Measurements from ENCODE around the gene ITM2A. TPM values are rescaled to one million over a fixed set of nuclear protein-coding genes. Genes with fewer than 3 reads are reported as not detected.
A peak's percentile ranks its signal among the peaks of the same experiment; 100 is the strongest.

The ITM2A gene
- 2.2 TPM for total RNA-seq

DNA sequence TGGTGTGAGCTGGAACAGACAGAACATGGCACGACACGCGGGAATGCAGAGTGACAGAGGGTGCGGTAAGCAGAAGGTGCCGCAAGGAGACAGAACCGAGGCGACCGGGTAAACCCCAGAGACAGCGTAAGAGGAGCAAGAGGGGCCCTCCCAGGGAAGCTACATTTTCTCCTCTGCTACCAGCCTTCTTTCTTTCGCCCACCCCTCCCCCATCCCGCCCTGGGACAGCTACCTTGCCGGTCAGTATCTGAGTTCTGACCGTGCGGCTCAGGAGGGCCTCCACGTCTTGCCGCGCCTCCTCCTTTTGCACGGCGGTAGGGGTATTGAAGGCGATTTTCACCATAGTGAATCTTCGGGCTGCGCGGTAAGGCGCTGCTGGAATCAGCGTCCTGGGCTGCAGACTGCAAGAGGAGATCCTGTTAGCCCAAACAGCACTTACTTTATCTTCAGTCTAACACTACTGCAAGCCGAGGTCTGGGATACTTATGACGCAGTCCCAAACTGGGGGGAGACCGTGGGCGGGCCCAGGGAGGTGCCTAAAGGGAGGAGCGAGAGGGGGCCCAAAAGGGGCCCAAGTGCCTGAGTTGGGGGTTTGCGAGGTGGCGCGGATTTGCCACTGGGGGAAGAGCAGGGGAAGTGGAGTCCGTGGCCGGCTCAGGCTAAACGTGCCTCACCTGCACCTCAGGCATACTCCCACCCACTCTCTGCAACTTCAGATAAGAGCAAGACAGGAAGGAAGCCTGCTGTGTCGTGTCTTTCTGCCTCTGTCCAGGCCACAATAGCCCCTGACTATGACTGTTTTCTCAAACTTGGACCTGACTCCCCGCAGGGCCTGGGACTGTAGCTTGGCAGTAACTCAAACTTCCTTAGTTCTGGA is at the start of gene ITM2A:
Gene ITM2A (minus strand): TSS at position 462 of the 877 bp plus-strand sequence. CDS start 119 bp downstream, at position 343.
- ATAC-seq = peak; percentile 20

DNA sequence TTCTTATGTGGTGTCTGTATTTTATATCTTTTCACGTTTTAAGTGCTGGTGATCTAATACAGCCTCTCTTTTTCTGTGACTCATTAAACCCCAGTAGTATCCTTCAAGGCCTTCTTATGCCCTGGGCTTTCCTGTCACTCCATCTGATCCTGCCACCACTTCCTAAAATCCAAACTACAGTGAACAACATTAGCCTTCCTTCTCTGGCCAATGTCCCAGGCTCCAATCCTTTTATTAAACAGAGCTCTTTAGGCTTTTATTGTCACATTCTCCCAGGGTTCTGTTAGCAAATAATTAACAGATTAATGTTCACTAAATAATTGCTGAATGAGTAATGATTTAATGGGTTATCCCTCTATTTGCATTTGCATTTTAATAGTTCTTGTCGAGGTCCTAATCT is 47.9 kb upstream of the ITM2A start:
- DNase-seq (ENCODE audit: low spot score) = no peak

More for the DNA sequence above, at the start of gene ITM2A:
- no peak for DNase-seq (ENCODE audit: low spot score)

DNA sequence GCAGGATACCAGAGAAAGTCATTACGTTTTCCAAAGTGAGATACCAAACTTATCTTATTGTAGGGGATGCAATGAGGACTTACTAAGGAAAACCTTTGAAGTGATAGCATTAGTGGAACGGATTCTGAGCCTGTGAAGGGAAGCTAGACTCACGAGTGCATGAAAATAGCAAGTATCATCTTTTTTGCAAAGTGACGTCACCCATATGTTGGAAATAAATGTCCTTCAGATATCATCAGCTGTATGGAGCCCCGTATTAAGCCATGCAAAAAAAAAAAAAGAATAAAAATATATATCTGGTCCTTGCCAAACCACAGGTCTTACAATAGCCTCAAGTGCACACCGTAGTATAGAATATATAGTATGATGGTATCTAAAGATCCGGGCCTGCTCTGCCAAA is 46.8 kb upstream of the ITM2A start:
- no peak for DNase-seq (ENCODE audit: low spot score)
- ATAC-seq = no peak

More for the DNA sequence above, 47.9 kb upstream of the ITM2A start:
- ATAC-seq = no peak

DNA sequence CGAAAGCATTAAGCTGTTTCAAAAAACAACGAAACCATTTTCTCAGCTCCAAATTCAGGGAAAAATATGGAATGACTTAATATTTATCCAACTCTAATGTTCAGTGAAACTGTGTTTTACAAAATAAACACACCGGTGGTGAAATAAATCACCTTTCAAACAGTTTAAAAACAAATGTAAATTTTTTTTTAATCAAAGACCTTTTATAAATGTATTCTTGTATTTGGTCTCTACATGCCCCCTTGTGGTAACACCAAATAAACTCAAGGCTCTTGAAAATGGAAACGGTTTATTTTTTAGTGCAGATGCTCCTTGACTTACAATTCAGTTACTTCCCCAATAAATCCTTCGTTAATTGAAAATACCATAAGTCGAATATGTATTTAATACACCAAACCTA is 45.8 kb upstream of the ITM2A start:
- DNase-seq (ENCODE audit: low spot score) = no peak

DNA sequence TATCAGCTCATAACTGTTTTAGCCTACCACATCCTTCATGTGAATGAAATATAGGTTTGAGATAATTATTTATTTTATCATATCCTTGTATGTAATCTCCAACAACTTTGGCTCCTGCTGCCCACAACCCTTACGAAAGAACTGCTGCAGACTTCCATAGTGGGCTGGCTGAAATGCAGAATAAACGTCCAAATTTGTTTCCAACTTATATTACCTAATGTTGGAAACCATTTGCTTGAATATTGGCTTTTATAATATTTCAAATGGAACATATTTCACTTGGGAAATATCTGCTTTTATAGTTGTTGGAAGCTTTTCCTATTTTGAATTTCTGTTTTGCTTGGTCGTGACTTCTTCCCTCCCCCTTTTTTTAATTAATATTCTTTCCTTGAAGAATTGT is 45.0 kb upstream of the ITM2A start:
- ATAC-seq = no peak

More for the DNA sequence above, 45.8 kb upstream of the ITM2A start:
- ATAC-seq = no peak

DNA sequence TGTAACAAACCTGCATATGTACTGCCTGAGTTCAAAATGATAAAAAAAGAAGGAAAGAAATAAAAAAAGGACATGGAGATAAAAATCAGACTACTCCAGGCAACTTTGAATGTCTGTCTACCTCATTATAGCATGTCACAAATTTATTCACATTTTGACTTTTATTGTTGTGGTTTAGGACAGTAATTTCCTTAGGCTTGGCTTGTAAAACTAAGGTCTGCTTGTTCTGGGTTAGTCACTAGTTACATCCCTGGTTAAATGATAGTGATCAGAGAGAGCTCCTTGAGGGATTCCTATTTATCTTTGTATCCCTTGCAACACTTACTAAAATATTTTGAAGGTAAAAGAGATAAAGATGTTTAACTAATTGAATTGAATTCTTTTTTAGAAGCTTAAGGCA is 42.5 kb upstream of the ITM2A start:
- DNase-seq (ENCODE audit: low spot score) (no peak), ATAC-seq (no peak)

More for the DNA sequence above, 45.0 kb upstream of the ITM2A start:
- DNase-seq (ENCODE audit: low spot score) = no peak

DNA sequence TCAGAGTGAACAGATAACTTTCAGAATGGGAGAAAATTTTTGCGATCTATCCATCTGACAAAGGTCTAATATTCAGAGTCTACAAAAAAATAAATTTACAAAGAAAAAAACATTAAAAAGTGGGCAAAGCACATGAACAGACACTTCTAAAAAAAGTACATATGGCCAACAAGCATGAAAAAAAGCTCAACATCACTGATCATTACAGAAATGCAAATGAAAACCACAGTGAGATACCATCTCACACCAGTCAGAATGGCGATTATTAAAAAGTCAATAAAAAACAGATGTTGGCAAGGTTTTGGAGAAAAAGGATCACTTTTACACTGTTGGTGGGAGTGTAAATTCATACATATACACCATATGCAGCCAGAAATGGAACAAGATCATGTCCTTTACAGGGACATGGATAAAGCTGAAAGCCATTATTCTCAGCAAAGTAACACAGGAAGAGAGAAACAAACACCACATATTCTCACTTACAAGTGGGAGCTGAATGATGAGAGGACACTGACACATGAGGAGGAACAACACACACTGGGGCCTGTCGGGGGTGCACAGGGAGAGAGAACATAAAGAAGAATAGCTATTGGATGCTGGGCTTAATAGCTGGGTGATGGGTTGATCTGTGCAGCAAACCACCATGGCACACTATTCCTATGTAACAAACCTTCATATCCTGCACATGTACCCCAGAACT is 41.6 kb upstream of the ITM2A start:
- DNase-seq (ENCODE audit: low spot score) (no peak), ATAC-seq (no peak)

DNA sequence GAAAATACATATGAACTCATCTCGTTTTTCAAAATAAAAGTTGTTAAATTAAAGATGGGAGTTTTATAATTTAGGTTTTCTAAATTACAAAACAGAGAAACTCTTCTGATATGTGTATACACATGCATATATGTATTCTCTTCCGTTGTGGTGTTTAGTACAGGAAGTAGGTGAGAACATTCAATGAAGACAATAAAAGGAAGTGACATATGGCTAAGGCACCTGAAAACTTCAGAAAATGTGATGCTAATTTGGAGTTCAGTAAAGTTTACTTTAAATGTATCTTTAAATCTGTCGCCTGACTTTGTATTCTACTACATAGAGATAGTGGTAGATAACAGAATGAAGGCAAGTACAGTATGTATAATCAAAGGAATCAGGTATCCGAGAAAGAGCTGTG is 33.5 kb upstream of the ITM2A start:
- no peak for ATAC-seq
- no peak for DNase-seq (ENCODE audit: low spot score)

DNA sequence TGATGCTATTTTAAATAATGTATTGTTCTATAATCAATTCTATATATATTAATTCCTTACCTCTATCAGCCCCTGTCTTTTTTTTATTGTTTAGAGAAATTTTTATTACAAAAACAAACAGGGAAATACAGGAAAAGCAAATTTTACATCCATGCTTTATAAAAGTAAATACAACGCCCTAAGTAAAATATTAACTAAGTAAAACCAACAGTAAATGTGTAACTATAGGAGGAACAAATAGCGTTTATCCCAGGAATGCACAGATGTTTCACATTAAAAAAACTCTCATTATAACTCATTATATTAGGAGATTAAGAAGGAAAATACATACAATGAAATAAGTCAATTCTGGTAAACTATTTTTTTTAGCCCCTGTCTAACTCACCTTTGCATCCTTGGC is 8.2 kb upstream of the ITM2A start:
- no peak for DNase-seq (ENCODE audit: low spot score)
- no peak for ATAC-seq

DNA sequence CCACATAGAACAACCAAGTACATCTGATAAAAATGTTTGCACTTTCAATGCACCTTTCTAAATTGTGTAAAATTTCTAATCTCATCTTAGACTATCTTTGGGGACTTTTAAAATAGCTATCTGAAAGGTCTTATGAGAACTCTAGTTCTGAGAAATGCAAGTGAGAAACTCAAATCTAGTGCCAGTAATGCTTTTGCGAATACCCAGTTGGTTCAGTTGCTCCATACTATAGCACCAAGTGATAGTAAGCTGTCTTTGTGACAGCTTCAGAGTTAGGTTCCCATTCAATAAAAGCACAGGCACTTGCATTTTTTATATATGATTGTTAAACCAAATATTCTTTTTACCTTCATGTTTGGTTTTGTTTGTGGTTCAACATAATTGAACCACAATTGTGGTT is 4.5 kb upstream of the ITM2A start:
- DNase-seq (ENCODE audit: low spot score) (no peak), ATAC-seq (no peak)

DNA sequence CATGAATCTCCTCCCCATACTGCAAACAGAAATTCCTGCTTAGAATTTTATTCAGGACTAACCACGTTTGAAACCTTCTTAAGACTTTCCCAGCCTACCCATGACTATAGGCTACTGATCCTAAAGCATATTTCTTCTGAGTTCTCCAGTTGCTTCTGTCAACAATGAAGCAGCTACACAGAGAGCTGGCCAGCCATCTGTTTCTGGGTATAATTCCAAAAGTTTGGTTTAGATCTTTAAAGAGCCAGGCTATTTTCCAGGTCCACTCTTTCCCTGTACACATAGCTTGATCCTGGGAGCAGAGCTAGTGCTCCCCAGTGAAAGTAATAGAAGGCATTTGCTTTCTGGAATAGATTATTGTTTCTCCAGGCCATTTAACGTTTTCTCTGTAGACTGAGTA is 4.0 kb upstream of the ITM2A start:
- DNase-seq (ENCODE audit: low spot score) = no peak
- no peak for ATAC-seq

DNA sequence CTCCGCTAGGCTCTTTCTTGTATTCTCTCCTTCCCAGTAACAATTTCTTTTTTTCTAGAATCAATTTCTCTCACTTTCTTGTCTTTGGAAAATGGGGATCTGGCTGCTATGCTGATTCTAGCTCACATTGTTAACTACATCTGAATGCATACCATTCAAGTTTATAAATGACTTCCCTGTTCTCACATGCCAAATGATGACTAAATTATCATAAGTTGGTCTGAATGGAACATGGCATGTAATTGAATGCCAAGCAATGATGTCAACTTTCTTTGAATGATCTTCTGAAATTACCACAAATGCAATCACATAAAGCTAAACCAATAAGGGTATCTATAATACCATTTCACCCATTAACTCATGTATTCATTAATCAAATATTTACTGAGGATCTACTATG is 2.7 kb upstream of the ITM2A start:
- ATAC-seq (no peak), DNase-seq (ENCODE audit: low spot score) (no peak)

DNA sequence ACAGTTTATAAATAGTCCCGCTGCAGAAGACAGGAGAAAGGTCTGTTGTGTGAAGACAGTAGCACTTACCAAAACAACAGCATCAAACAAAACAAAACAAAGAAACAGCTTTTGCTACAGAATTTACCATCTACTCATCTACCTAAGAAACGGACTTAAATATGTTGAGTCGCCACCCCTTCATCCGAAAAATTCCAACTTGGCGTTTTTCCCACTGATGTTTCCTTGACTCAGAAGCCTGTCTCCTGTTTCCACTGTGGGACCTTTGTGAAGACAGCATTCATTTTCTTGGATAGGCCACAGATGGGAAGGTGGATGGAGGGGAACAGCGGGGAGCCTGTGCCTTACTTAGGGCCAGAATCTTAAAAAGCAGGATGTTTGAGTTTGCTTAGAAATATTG is 1.3 kb upstream of the ITM2A start:
- DNase-seq (ENCODE audit: low spot score) = no peak
- ATAC-seq = no peak

DNA sequence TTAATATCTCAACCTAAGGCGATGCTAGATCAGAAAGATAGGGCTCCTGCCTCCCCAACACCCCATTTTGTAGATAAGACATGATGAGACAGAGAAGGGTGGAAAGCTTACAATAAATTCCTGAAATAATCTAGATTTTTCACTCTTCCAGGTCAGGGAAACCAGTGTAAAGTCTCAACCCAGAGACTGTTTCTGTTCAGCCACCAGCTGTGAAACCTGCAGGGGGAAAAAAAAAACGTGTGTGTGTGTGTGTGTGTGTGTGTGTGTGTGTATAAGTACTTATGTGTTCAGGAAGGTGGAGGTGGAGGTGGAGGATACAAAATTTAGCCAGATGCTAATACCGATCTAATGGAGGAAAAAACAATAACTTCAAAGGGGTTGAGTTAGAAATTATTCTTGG is 773 bp upstream of the ITM2A start:
- ATAC-seq (no peak), DNase-seq (ENCODE audit: low spot score) (no peak)

DNA sequence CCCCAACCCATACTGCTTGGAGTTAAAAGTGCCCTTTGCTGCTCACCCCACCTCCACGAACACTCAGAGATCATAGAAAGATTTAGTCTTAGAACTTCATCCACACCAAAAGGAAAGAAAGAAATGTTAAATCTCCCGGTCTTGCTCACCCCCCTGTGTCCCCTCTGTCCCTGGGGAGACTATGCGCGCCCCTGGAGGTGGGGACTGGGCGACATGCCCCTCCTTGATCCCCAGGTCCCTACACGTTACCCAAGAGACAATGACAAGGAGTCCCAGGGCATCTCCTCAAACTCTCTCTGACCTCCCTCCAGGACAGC is 620 bp downstream of the ITM2A start:
- no peak for DNase-seq (ENCODE audit: low spot score)
- ATAC-seq = no peak

DNA sequence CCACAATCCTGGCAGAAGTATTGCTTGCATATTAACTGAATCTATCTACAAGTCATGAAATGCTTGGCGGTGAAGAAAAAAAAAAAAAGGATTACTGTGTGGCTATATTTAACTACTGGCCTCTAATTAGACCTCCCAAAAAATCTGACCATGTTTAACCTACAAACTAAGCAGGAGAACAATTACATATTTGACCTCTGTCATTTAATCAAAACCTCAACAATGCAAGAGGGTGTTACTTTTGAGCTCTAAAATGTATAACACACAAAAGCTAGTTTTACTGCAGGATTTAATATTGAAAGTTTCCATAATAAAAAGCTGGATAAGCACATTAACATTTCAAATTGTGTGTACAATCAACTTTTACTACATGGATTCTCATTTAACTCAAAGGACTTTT is 1.5 kb downstream of the ITM2A start:
- DNase-seq (ENCODE audit: low spot score) (no peak), ATAC-seq (no peak)

DNA sequence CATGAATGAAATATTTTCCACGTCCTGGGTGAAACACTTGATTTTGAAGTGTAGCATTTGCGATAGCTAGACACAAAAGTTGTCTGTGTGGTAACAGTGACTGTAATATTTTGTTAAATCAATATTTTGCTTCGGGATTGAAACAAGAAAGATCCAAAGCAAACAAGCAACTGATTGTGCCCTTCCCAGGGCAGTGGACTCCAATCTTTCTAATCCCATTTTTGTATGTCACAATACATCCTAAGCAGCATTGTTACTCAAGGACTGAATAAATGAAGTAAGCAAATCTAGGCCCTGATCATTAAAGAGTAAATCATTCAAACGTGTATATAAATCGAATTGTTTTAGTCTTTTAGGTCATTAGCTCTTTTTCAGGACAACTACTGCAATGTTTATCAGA is 2.8 kb downstream of the ITM2A start:
- ATAC-seq (no peak), DNase-seq (ENCODE audit: low spot score) (no peak)

DNA sequence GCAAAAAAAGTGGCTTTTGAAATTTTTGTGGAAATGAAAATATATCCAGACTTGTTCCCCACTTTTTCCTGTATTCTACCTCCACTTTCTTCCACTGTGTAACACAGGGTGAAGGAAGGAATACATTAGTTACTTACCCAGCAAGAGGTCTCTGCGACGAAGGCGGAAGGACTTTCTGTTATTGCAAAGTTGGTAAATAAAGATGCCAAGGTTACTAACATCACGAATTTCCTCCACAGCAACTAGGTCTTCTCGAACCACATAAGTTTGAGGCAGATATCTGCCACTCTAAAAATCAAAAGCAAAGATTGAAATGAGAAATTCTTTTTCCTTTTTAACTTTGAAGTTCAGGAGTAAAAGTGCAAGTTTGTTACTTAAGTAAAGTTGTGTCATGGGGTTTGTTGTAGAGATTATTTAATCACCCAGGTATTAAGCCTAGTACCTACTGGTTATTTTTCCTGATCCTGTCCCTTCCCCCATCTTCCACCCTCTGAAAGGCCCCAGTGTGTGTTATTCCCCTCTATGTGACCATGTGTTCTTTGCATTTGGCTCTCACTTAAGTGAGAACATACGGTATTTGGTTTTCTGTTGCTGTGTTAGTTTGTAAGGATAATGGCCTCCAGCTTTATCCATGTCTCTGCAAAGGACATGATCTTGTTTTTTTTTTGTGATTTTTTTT is 5.8 kb downstream of the ITM2A start:
- no peak for DNase-seq (ENCODE audit: low spot score)
- ATAC-seq = no peak

DNA sequence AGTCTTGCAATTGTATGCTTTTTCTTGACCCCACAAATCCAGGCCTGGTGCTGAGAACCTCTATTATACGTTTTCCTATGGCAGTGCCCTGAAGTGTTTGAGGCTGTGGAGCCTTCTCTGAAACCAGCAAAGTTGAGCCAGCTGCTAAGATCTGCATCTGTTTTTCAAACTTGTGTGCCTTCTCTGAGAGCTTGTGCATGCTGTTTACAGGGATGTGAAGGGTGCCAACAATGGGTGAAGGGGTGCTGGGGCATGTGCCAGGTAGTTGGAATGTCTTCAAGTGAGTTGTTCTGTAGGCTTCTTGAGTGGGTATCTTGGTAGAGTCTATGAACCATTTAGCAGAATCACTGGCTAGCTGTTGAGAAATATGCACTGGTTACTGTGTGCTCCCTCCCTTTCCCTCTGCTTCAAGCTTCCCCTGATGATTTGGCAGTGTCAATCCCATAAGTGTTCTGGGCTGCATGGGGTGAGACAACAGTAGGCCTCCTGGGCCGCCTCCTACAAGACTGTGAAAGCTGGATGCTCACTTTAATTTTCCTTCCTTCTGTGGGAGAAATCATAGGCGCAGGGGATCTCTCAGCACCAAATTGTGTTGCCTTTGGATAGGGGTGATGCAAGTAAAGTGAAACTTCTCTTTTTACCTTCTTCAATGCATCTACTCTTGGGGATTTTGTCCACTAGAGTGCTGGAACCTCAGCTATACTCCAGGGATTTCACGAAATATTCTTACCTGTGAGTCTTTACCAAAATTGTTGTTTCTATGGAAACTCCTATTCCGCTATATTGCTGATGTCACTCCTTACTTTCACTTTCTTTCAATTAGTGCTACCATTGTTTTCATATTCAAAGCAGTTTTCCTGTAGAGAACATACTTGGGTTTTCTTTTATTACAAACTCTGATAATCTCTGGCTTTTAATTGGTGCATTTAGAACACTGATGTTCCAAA is 30.0 kb downstream of the ITM2A start:
- ATAC-seq (no peak), DNase-seq (ENCODE audit: low spot score) (no peak)

DNA sequence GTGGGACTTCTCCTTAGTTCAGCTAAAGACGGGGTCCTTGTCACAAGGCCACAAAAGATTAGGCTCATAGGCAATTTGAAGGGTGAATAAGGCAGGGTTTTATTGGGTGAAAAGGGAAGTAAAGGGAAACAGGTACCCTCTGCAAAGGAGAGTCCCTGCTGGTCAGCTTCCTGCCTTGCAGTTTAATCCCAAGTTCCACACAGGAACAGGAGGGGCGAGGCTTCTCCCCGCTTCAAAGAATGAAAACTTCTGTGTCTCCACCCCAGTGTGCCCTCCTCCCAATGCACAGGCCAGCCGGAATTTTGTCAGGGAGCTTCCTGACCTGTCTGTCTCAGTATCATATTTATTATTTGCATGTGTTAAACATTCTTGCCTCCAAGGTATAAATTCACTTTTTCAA is 37.1 kb downstream of the ITM2A start:
- no peak for DNase-seq (ENCODE audit: low spot score)
- no peak for ATAC-seq

Measured in left lobe of liver (tissue), 2 donors.